Activated T-cell treated with anti-CD3 and anti-CD28 coated beads, Interleukin-2, amount 50 U/mL, for 72 hours (primary cell): ENCODE results near the gene KIAA1671. TPM values are rescaled to one million over a fixed set of nuclear protein-coding genes. Genes with fewer than 3 reads are reported as not detected.

ENCODE experiments used
- ATAC-seq, 2 donors: fragments of 150-1000 bp; cut with Tn5 transposase; replicated peaks in 1 of 2; 2 replicates each; pipeline ENCODE4 v1.10.0; 2021; ENCODE audit warnings: moderate library complexity in 2 of 2, mild to moderate bottlenecking in 1 of 2
- DNase-seq, 2 donors: peaks; one replicate each; pipeline ENCODE4 v3.0.0; 2021 to 2022; ENCODE audit warnings: mixed read lengths in 1 of 2
- H3K27ac Mint-ChIP-seq: one replicate; pipeline ENCODE4 v1.8.0; 2022; ENCODE audit warnings: mild to moderate bottlenecking, moderate library complexity, mixed read lengths
- H3K27me3 Mint-ChIP-seq: one replicate; pipeline ENCODE4 v1.8.0; 2022; ENCODE audit warnings: low read depth, mixed read lengths
- H3K36me3 Mint-ChIP-seq, 2 donors: one replicate each; pipeline ENCODE4 v1.8.0; 2022; ENCODE audit warnings: mixed read lengths in 2 of 2, mild to moderate bottlenecking in 1 of 2; ENCODE audit not compliant: insufficient read depth in 2 of 2
- H3K4me1 Mint-ChIP-seq: one replicate; pipeline ENCODE4 v1.8.0; 2022; ENCODE audit warnings: low read depth, mixed read lengths
- H3K4me3 Mint-ChIP-seq, 2 donors: one replicate each; pipeline ENCODE4 v1.8.0; 2022; ENCODE audit warnings: mild to moderate bottlenecking in 2 of 2, mixed read lengths in 2 of 2, moderate library complexity in 2 of 2
- H3K9me3 Mint-ChIP-seq, 2 donors: one replicate each; pipeline ENCODE4 v1.8.0; 2022; ENCODE audit warnings: mixed read lengths in 2 of 2
- total RNA-seq, 2 donors: library from RNA; stranded (reverse); gene quantifications; one replicate each; pipeline ENCODE4 v1.2.3, GENCODE V29; 2022

The KIAA1671 gene
- total RNA-seq, 2 donors from 2014 or later: 6.6 to 10.8 TPM

DNA sequence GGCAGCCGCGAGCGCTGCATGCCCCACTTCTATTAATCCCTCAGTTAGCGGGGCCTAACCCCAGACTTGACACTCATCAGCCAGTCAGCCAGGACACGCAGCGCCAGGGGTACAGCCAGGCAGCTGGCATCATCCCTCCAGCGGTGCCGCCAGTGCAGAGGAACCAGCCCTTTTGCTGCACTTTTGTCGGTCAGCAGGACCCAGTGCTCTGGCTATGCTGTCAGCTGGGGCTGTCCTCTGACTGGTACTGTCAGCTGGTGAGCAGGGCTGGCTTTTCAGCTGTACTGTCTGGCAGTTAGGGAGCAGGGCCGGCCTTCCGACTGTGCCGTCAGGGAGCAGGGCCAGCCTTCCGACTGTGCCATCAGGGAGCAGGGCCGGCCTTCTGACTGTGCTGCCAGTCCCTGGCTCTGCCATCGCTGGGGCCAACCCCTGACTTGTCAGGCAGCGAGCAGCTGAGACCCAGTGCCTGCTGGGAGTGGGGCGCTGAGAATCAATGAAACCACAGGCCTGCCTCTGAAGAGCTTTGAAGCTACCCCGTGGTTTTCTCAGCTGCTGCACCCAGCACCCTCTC lies 115.4 kb downstream of the KIAA1671 start:
- H3K27me3 Mint-ChIP-seq: no peaks in the 10 kb centered on the region
- DNase-seq (peak; percentile 79 to 85), ATAC-seq (peak; percentile 82 to 84)
- peaks cover 82% of the 10 kb centered on the region for H3K4me1 Mint-ChIP-seq
- H3K27ac Mint-ChIP-seq: peak overlapping the region; percentile 88
- no peaks in the 10 kb centered on the region for H3K9me3 Mint-ChIP-seq
- H3K4me3 Mint-ChIP-seq: peak overlapping the region; percentile 92 to 95
- H3K36me3 Mint-ChIP-seq: no peaks in the 10 kb centered on the region

DNA sequence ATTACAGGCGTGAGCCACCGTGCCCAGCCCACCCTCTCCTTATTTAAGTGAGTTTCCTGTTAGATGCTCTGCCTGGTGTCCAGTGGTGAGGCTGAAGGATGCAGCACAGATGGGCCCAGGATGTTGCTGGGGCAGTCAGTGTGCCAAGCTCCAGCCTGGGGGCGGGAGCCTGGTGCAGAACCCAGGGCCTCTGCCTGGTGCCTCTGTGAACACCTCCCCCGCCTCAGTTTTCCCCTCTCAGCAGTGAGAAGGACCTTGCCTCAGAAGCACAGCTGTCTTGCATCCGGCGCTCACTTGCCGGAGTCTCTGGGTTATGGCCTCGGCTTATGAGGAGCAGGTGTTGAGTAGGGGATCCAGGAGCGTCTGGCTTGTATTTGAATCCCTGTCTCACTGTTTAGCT lies 116.2 kb downstream of the KIAA1671 start:
- ATAC-seq (peak; percentile 23 to 24), DNase-seq (peak; percentile 44 to 51)
- H3K27ac Mint-ChIP-seq: peak overlapping the region; percentile 70
- H3K36me3 Mint-ChIP-seq: no peaks in the 10 kb centered on the region
- no peaks in the 10 kb centered on the region for H3K27me3 Mint-ChIP-seq
- H3K4me1 Mint-ChIP-seq: peaks cover 82% of the 10 kb centered on the region
- H3K4me3 Mint-ChIP-seq: peak overlapping the region; percentile 92 to 95
- no peaks in the 10 kb centered on the region for H3K9me3 Mint-ChIP-seq

DNA sequence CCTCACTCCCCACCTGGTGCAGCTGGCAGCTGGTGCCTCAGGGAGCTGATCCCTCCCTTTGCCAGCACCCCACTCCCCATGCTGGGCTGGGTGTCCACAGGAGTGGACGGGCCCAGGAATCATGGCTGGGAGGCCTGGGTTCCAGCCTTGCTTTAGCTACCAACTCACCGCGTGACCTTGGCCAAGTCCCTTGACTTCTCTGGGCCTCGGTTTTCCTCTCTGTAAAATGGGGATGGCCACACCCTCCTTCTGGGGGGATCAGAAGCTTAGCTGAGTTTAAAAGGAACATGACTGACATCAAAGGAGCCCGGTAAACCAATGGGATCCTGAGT lies 116.9 kb downstream of the KIAA1671 start:
- Mint-ChIP-seq H3K36me3 (no peaks in the 10 kb centered on the region), H3K4me1 (peaks cover 82% of the 10 kb centered on the region), H3K9me3 (no peaks in the 10 kb centered on the region), H3K27ac (peak overlapping the region; percentile 88), H3K27me3 (no peaks in the 10 kb centered on the region), H3K4me3 (peak overlapping the region; percentile 92 to 95)
- no peak for ATAC-seq
- DNase-seq: no peak

DNA sequence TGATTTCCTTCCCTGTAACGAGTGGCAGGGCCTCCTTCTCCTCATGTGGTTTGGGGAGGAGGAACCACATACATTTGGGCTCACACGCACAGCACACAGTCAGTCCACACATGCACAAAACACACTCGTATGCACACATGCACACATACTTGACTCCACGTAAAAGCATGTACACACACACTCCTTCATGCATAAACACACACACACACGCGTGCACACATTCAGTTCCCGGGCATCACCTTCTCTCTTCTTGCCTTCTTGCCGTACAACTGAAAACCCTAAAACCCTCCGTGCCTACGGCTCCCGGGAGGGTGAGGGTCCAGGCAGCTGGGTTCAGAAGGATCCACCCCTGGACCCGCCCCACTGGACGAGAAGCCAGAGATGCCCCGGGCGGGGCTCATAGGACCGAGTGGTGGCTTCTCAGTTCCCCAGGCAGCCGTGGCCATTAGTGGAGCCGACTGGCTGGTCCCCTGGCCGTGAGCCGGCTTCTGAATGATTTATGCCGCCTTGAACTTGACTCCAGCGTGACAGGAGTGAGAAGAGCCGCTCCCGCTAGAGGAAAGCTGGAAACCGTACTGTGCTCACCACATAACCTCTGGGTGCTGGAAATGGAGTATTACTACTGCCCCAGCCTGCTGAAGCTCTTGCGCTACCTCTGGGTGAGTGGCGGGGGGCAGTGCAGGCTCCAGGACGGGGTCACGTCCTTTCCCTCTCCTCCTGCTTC lies 117.4 kb downstream of the KIAA1671 start:
- no peaks in the 10 kb centered on the region for H3K27me3 Mint-ChIP-seq
- H3K27ac Mint-ChIP-seq: peak overlapping the region; percentile 88
- DNase-seq: peak in 1 of 2 donors; percentile 30
- peak overlapping the region; percentile 92 to 95 for H3K4me3 Mint-ChIP-seq
- no peaks in the 10 kb centered on the region for H3K9me3 Mint-ChIP-seq
- peak; percentile 12 to 24 for ATAC-seq
- no peaks in the 10 kb centered on the region for H3K36me3 Mint-ChIP-seq
- H3K4me1 Mint-ChIP-seq: peaks cover 82% of the 10 kb centered on the region

DNA sequence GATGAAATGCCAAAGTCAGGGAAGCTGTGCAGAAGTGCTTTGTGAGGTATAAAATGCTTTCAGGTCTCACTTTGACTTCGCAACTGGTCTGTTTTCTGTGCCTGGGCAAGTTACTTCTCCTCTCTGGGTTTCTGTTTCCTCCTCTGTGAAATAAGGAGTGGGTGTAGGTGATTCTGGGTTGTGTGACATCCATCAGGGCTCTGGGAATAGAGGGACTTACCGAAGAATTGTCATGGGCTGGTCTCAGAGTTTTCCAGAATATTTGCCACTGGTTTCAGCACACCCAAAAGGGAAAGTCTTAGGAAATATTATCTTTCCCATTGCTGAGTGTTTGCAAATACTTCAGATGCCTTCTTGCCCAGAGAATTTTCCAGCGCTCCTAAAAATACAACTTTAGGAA lies 118.4 kb downstream of the KIAA1671 start:
- Mint-ChIP-seq H3K27me3 (no peaks in the 10 kb centered on the region), H3K27ac (peak overlapping the region; percentile 88), H3K4me1 (peaks cover 90% of the 10 kb centered on the region), H3K4me3 (peak overlapping the region; percentile 92 to 95), H3K36me3 (no peaks in the 10 kb centered on the region), H3K9me3 (no peaks in the 10 kb centered on the region)
- ATAC-seq (peak; percentile 12 to 16), DNase-seq (peak in 1 of 2 donors; percentile 33)

DNA sequence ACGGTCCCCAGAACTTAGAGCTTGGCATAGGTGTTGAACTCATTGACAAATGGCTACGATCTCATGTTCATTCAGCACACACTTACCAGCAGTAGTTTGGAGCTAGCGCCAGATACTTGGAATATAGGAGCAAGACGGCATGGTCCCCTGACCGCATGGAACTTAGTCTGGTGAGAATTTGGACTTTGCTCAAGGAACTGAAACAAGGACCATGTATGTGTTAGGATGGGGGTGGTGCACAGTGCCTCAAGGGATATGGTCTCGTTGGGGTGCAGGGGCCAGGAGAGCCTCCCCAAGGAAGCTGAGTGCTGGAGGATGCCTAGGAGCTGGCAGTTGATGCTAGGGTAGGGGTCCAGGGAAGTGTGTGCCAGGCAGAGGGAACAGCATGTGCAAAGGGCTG lies 119.2 kb downstream of the KIAA1671 start:
- DNase-seq (no peak), ATAC-seq (no peak)
- no peaks in the 10 kb centered on the region for H3K27me3 Mint-ChIP-seq
- no peaks in the 10 kb centered on the region for H3K36me3 Mint-ChIP-seq
- peak overlapping the region; percentile 92 to 95 for H3K4me3 Mint-ChIP-seq
- no peak overlapping the region for H3K27ac Mint-ChIP-seq
- no peaks in the 10 kb centered on the region for H3K9me3 Mint-ChIP-seq
- peaks cover 98% of the 10 kb centered on the region for H3K4me1 Mint-ChIP-seq

DNA sequence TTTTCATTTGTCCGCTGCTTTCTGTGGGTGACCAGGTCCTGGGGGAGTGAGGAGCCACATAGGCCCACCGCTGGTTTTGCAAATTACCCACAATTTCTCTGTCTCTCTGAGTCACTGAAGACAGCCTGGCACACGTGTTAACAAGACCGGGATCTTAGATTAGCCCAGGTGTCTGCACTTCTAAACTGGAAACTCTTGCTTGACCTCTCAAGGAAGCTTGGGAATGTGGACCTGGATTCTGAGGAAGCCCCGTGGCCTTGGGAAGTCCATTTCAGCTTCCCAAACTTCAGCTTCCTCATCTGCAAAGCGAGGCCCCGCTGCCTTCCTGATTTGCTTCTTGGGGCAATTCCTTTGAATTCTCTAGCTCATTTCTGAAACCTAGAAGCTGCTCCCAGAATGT lies 119.9 kb downstream of the KIAA1671 start:
- Mint-ChIP-seq H3K4me1 (peaks cover 99% of the 10 kb centered on the region), H3K36me3 (no peaks in the 10 kb centered on the region), H3K27me3 (no peaks in the 10 kb centered on the region), H3K9me3 (no peaks in the 10 kb centered on the region), H3K27ac (no peak overlapping the region), H3K4me3 (peak overlapping the region; percentile 2 to 95)
- no peak for ATAC-seq
- peak in 1 of 2 donors; percentile 42 for DNase-seq

DNA sequence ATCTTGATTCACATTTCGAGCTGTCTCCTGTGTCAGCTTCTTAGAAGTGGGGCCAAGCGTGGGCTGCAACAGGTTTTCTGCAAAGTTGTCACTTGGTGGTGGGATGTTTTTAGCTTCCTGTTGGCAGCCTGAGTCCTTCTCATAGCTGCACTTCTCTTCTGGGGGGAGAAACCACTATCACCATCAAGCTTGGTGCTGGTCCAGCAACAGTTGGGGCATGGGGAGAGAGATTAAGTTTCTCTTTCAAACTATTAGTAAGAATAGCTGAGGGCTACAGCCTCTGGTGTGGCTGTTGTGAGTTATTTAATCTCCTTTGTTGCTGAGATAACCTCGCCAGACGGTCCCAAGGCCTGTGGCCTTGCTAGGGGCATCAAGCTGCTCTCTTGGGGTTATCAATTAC lies 123.8 kb downstream of the KIAA1671 start:
- Mint-ChIP-seq H3K27me3 (peaks cover 1% of the 10 kb centered on the region), H3K4me1 (peaks cover 96% of the 10 kb centered on the region), H3K4me3 (peak overlapping the region; percentile 80 to 81)

DNA sequence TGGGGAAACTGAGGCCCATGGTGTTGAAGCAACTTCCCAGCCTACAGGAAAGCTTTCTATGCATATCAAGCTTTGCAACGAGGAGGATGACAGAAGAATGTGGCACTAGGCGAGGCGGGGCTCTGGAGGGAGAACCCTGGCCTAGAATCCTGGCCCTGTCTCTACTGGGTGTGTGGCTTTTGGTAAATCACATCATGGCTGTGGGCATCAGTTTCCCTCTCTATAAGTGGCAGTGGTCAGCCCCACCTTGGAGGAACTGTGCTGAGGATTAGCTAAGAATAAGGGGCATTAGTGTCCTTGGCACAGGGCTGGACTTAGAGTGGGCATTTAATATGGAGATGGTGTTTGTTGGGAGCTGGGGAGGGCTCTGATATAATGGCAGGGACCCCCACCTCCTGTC lies 124.5 kb downstream of the KIAA1671 start:
- Mint-ChIP-seq H3K9me3 (no peaks in the 10 kb centered on the region), H3K4me1 (peaks cover 96% of the 10 kb centered on the region), H3K27me3 (peaks cover 6% of the 10 kb centered on the region), H3K27ac (peak overlapping the region; percentile 90), H3K36me3 (peaks cover 0 to 4% of the 10 kb centered on the region in 2 donors), H3K4me3 (peak overlapping the region; percentile 80 to 81)
- ATAC-seq: no peak
- no peak for DNase-seq

More for the DNA sequence above, 123.8 kb downstream of the KIAA1671 start:
- ATAC-seq (peak; percentile 73 to 74), DNase-seq (peak; percentile 63 to 75)
- no peaks in the 10 kb centered on the region for H3K9me3 Mint-ChIP-seq
- peak overlapping the region; percentile 90 for H3K27ac Mint-ChIP-seq
- no peaks in the 10 kb centered on the region for H3K36me3 Mint-ChIP-seq

DNA sequence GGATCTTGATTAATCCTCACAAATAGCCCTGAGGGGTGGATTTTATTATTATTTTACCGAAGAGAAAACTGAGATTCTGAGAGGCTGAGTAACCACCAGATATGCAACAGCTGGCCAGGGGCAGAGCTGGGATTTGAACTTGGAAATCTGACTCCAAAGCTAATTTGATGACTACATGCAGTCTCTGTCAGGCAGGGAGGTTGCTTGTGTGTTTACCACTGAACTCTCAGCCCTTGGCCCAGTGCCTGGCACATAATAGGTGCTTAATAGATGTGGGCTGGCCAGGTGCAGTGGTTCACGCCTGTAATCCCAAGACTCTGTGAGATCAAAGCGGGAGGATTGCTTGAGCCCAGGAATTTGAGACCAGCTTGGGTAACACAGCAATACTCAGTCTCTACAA lies 125.4 kb downstream of the KIAA1671 start:
- Mint-ChIP-seq H3K9me3 (no peaks in the 10 kb centered on the region), H3K4me1 (peaks cover 92% of the 10 kb centered on the region), H3K27ac (no peak overlapping the region), H3K4me3 (peak overlapping the region; percentile 24 to 36), H3K27me3 (peaks cover 6% of the 10 kb centered on the region), H3K36me3 (peaks cover 0 to 4% of the 10 kb centered on the region in 2 donors)
- DNase-seq (no peak), ATAC-seq (no peak)

DNA sequence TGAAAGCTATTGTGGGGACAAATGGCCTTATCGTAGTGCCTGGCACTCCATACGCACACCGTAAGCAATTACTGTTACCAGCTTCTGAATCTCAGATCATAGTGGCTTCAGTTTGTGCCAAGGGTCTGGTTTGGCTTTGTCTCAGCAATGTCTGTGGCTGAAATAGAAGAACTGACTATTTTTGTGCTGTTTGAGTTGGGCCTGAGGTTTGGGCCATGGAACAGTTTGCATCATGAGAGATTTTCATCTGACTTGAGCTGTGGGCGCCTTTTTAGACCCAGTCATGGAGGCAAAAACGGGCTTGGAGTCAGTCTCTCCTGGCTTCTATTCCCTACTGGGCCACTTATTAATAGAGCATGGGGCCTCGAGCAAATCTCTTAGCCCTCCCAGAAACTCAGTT lies 126.1 kb downstream of the KIAA1671 start:
- Mint-ChIP-seq H3K4me3 (peak overlapping the region in 1 of 2 donors; percentile 20), H3K4me1 (peaks cover 86% of the 10 kb centered on the region), H3K27ac (no peak overlapping the region)

DNA sequence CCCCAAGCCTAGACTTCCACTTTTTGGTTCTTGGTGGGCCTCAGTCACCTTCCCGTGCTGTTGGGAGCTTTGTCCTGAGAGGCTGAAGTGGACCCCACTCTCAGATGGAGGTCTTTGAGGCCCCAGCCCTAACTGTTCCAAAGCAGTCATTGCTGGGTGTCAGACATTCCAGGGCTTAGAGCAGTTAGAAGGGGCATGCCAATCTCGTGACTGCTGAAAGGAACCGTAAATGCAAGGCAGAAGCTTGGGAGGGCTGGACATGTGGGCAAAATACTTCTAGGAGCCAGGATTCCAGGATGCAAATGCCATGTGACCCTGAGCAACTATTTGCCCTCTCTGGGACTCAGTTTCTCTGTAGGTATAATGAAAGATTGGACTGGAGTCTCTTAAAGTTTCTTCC lies 128.3 kb downstream of the KIAA1671 start:
- Mint-ChIP-seq H3K27ac (no peak overlapping the region), H3K4me3 (no peak overlapping the region), H3K9me3 (no peaks in the 10 kb centered on the region), H3K27me3 (peaks cover 6% of the 10 kb centered on the region), H3K4me1 (peaks cover 82% of the 10 kb centered on the region), H3K36me3 (peaks cover 0 to 4% of the 10 kb centered on the region in 2 donors)
- ATAC-seq: no peak
- DNase-seq: no peak

More for the DNA sequence above, 126.1 kb downstream of the KIAA1671 start:
- ATAC-seq (peak; percentile 48 to 50), DNase-seq (peak in 1 of 2 donors; percentile 43)
- H3K36me3 Mint-ChIP-seq: peaks cover 0 to 4% of the 10 kb centered on the region in 2 donors
- no peaks in the 10 kb centered on the region for H3K9me3 Mint-ChIP-seq
- peaks cover 6% of the 10 kb centered on the region for H3K27me3 Mint-ChIP-seq

DNA sequence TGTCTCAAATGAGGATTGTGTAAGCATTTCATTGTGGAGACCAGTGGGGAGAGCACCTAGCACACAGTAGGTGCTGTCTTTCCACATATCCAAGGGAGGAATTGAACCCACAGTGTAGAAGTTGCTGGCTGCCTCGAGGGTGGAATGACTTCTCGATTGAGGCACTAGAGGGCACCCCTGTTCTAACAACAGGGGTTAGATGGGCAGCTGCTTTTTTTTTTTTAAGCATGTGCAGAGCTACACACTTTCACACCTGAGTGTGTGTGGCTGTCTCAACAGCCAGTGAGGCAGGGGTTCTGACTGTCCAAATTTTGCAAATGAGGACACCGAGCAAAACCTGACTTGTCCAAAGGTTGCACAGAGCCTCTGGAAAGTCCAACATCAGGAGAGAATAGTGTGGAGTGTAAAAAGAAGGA lies 128.9 kb downstream of the KIAA1671 start:
- Mint-ChIP-seq H3K36me3 (peaks cover 0 to 4% of the 10 kb centered on the region in 2 donors), H3K4me1 (peaks cover 82% of the 10 kb centered on the region), H3K27ac (peak overlapping the region; percentile 85), H3K9me3 (no peaks in the 10 kb centered on the region), H3K27me3 (peaks cover 6% of the 10 kb centered on the region), H3K4me3 (no peak overlapping the region)
- no peak for ATAC-seq
- DNase-seq: peak; percentile 55 to 61
